Vagina (tissue), 2 donors: Measurements from ENCODE around the gene CHD9. TPM values are rescaled to one million over a fixed set of nuclear protein-coding genes. Genes with fewer than 3 reads are reported as not detected.

ENCODE experiments used
- DNase-seq, 2 donors: peaks; one replicate each; pipeline ENCODE4 v3.0.0-alpha.2; 2017; ENCODE audit errors: extremely low spot score in 2 of 2
- H3K27ac ChIP-seq: fragments of 200-600 bp; sonication (generic); one replicate; pipeline ENCODE4 v1.5.1; 2019
- H3K27me3 ChIP-seq: fragments of 200-600 bp; sonication (generic); one replicate; pipeline ENCODE4 v1.5.1; 2019
- H3K36me3 ChIP-seq, 2 donors: fragments of 200-600 bp; sonication (generic); one replicate each; pipeline ENCODE4 v1.5.1; 2017 to 2019
- H3K4me1 ChIP-seq: fragments of 200-600 bp; sonication (generic); one replicate; pipeline ENCODE4 v1.5.1; 2019
- H3K4me3 ChIP-seq, 2 donors: fragments of 200-600 bp; sonication (generic); 1 replicate in 1 of 2; 2 replicates in 1 of 2; pipeline ENCODE4 v1.5.1; 2016 to 2019
- H3K9me3 ChIP-seq: fragments of 200-600 bp; sonication (generic); one replicate; pipeline ENCODE4 v1.5.1; 2019
- POLR2A ChIP-seq, 2 donors: fragments of 450-650 bp; IDR thresholded peaks; one replicate each; pipeline ENCODE4 v1.6.1; 2017; ENCODE audit warnings: antibody characterized with exemption in 2 of 2, mild to moderate bottlenecking in 2 of 2, moderate library complexity in 2 of 2
- POLR2AphosphoS5 ChIP-seq, 2 donors: sonication (generic); formaldehyde crosslinking; IDR thresholded peaks; one replicate each; pipeline ENCODE4 v1.9.0; 2017; ENCODE audit warnings: antibody characterized with exemption in 2 of 2, mild to moderate bottlenecking in 2 of 2, low read depth in 1 of 2; ENCODE audit not compliant: insufficient read depth in 1 of 2
- intact Hi-C: fragments of 100-400 bp; cut with DNase I; formaldehyde crosslinking; loops from one replicate; pipeline ENCODE4 v1.15.1; 2023
- total RNA-seq: library from RNA; depleted of rRNA; stranded (reverse); fragments of >200 nt; gene quantifications from one replicate; pipeline ENCODE4 v1.2.3, GENCODE V29; 2016
- TF ChIP-seq, protein P1 (sequence below), 3 experiments: fragments of 450-650 bp in 2 of 3; fragments of 200-600 bp in 1 of 3; sonication (generic) in 1 of 3; IDR thresholded peaks; one replicate each; pipeline ENCODE4 v1.5.1; 2017 to 2019; ENCODE audit warnings: antibody characterized with exemption in 3 of 3, mild to moderate bottlenecking in 2 of 3, moderate library complexity in 2 of 3

The CHD9 gene
- total RNA-seq, 1 donor from 2014 or later = 77.6 TPM

DNA sequence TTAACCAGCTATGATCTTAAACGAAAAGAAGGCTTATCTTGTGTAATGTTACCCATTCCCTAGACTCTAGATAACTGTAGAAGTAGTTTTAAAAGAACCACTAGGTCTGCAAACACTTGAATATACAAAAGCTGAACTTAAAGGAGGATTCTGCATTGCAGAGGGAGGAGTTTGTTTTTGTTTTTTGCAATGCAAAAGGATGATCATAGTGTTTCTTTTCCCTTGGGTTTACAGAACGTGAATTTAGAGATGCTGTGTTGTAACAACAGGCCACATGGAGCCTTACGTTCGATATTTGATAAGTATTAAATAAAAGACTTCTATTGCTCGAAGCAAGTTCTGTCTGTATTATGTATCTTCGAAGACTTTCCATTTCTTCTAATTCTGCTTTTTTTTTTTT lies 77.6 kb downstream of the CHD9 start:
- Histone ChIP-seq H3K27me3 (no peaks in the 10 kb centered on the region), H3K4me3 (peak overlapping the region; percentile 88 to 89), H3K27ac (peak overlapping the region; percentile 95), H3K4me1 (peaks cover 41% of the 10 kb centered on the region), H3K9me3 (no peaks in the 10 kb centered on the region), H3K36me3 (no peaks in the 10 kb centered on the region)
- intact Hi-C loops = loop anchor here (10.0 kb wide), 2 partner anchors 72 to 78 kb away; partner anchors contain the start of genes CHD9 and CHD9NB
- no peak for DNase-seq
- TF ChIP-seq POLR2A (IDR thresholded peaks at IDR 0.05) (no peak), POLR2AphosphoS5 (IDR thresholded peaks at IDR 0.05; ENCODE audit: insufficient read depth in 1 of 2, low read depth in 1 of 2) (no peak)
- TF ChIP-seq, protein P1, sequence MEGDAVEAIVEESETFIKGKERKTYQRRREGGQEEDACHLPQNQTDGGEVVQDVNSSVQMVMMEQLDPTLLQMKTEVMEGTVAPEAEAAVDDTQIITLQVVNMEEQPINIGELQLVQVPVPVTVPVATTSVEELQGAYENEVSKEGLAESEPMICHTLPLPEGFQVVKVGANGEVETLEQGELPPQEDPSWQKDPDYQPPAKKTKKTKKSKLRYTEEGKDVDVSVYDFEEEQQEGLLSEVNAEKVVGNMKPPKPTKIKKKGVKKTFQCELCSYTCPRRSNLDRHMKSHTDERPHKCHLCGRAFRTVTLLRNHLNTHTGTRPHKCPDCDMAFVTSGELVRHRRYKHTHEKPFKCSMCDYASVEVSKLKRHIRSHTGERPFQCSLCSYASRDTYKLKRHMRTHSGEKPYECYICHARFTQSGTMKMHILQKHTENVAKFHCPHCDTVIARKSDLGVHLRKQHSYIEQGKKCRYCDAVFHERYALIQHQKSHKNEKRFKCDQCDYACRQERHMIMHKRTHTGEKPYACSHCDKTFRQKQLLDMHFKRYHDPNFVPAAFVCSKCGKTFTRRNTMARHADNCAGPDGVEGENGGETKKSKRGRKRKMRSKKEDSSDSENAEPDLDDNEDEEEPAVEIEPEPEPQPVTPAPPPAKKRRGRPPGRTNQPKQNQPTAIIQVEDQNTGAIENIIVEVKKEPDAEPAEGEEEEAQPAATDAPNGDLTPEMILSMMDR (IDR thresholded peaks at IDR 0.05) = no peak

DNA sequence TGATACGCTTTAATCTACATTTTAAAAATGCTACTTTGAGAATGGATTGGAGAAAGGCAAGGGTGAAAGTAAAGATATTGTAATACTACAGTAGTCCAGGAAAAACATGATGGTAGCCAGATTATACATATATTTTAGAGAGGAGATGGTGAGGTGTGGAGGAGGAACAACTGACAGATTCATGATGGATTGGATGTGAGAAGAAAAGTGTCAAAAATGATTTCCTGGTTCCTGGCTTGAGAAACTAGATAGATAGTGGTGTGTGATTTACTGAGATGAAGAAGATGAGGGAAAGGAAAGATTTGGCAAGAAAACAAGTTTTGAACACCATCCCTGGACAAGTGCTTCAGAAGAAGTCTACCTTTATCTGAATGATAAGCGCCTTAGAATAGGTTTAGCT lies 80.5 kb downstream of the CHD9 start:
- Histone ChIP-seq H3K4me1 (peaks cover 29% of the 10 kb centered on the region), H3K4me3 (no peak overlapping the region), H3K27ac (no peak overlapping the region), H3K36me3 (no peaks in the 10 kb centered on the region), H3K9me3 (no peaks in the 10 kb centered on the region), H3K27me3 (no peaks in the 10 kb centered on the region)
- TF ChIP-seq POLR2A (IDR thresholded peaks at IDR 0.05) (no peak), POLR2AphosphoS5 (IDR thresholded peaks at IDR 0.05; ENCODE audit: insufficient read depth in 1 of 2, low read depth in 1 of 2) (no peak)
- TF ChIP-seq, protein P1 (IDR thresholded peaks at IDR 0.05) = no peak
- intact Hi-C loops = loop anchor here (10.0 kb wide), 2 partner anchors 69 to 81 kb away; partner anchors contain the start of genes CHD9 and CHD9NB
- DNase-seq = no peak

DNA sequence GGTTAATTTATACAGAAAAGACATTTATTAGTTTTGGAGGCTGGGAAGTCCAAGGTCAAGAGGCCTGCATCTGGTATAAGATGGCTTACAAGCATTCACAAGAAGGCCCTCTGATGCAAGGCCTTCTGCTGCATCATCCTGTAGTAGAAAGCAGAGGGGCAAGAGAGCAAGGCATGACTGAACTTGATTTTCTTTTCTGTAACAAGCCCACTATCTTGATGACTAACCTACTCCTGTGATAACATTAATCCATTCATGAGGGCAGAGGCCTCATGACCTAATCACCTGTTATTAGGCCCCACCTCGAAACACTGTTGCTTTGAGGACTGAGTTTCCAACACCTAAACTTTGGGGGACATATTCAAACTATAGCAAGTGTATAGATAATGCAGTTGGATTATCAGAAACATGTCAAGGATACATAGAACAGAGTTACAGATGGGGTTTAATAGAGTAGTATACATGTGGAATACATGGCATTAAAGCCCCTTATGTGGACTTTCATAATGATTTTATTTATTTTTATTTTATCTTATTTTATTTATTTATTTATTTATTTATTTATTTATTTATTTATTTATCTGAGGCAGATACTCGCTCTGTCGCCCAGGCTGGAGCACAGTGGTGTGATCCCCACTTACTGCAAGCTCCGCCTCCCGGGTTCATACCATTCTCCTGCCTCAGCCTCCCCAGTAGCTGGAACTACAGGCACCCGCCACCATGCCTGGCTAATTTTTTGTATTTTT lies 88.2 kb downstream of the CHD9 start:
- no peak for DNase-seq
- H3K4me3 ChIP-seq = no peak overlapping the region
- no peak overlapping the region for H3K27ac ChIP-seq
- H3K27me3 ChIP-seq = no peaks in the 10 kb centered on the region
- peaks cover 26% of the 10 kb centered on the region for H3K4me1 ChIP-seq
- H3K36me3 ChIP-seq = no peaks in the 10 kb centered on the region
- TF ChIP-seq POLR2AphosphoS5 (IDR thresholded peaks at IDR 0.05; ENCODE audit: insufficient read depth in 1 of 2, low read depth in 1 of 2) = no peak
- TF ChIP-seq, protein P1 (IDR thresholded peaks at IDR 0.05) = no peak
- no peak for TF ChIP-seq POLR2A (IDR thresholded peaks at IDR 0.05)
- intact Hi-C loops = no loop called here
- H3K9me3 ChIP-seq = no peaks in the 10 kb centered on the region

DNA sequence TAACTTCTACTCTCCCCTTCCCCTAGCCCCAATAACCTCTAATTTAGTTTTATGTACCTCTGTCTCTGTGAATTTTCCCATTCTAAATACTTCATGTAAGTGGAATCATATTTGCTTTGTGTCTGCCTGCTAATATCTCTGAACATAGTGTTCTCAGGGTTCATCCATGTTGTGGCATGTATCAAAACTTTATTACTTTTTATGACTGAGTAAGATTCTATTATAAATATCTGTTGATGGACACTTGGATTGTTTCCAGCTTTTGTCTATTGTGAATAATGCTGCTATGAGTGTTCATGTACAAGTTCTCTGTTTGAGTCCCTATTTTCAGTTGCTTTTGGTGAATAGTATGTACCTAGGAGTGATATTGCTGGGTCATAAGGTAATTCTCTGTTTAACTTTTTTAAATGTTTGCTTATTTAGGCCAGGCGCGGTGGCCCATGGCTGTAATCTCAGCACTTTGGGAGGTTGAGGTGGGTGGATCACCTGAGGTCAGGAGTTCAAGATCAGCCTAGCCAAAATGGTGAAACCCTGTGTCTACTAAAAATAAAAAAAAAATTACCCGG lies 92.8 kb downstream of the CHD9 start:
- Histone ChIP-seq H3K4me1 (peaks cover 27% of the 10 kb centered on the region), H3K27me3 (no peaks in the 10 kb centered on the region), H3K9me3 (no peaks in the 10 kb centered on the region), H3K27ac (no peak overlapping the region), H3K36me3 (no peaks in the 10 kb centered on the region), H3K4me3 (no peak overlapping the region)
- TF ChIP-seq, protein P1 (IDR thresholded peaks at IDR 0.05) = no peak
- TF ChIP-seq POLR2A (IDR thresholded peaks at IDR 0.05) = no peak
- no peak for TF ChIP-seq POLR2AphosphoS5 (IDR thresholded peaks at IDR 0.05; ENCODE audit: insufficient read depth in 1 of 2, low read depth in 1 of 2)
- DNase-seq = no peak
- intact Hi-C loops = no loop called here

DNA sequence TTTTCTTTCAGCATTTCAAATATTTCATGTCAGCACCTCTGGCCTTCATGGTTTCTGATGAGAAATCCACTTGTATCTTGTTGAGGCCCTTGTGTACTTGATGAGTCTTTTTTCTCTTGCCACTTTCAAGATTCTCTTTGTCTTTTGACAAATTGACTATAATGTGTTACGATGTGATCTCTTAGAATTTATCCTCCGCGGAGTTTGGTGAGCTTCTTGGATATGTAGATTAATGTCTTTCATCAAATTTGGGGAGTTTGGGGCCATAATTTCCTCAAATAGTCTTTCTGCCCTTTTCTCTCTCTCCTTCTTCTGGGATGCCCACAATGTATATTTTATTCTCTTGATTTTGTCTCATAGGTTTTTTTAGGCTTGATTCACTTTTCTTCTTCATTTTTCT lies 96.0 kb downstream of the CHD9 start:
- peaks cover 41% of the 10 kb centered on the region for H3K4me1 ChIP-seq
- H3K27me3 ChIP-seq = no peaks in the 10 kb centered on the region
- no peak overlapping the region for H3K4me3 ChIP-seq
- TF ChIP-seq POLR2A (IDR thresholded peaks at IDR 0.05) (no peak), POLR2AphosphoS5 (IDR thresholded peaks at IDR 0.05; ENCODE audit: insufficient read depth in 1 of 2, low read depth in 1 of 2) (no peak)
- TF ChIP-seq, protein P1 (IDR thresholded peaks at IDR 0.05) = no peak
- no peak for DNase-seq
- no peaks in the 10 kb centered on the region for H3K9me3 ChIP-seq
- intact Hi-C loops = no loop called here
- H3K36me3 ChIP-seq = peaks cover 0 to under 1% of the 10 kb centered on the region in 2 donors
- no peak overlapping the region for H3K27ac ChIP-seq
